ENCODE results near the gene MGAT4A.

MGAT4A gene

DNA sequence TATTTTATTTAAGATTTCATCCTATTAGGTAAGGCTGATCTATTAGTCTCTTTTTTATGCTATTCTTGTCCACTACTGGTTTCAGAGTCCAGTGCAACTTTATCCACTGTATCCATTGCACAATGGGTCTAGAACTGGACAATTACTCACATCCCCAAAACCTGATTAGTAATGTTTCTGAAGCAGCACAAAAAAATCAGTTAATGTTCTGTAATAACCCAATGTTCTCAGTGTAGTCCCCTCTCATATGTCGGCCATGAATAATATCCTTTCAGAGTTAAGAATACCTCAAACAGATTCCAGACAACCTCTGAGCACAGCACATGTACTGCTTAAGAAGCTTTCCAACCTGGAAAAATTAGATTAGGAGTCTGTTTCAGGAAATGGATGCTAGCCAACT lies 29.7 kb downstream of the MGAT4A start:
- no peaks in the 10 kb centered on the region for H3F3A ChIP-seq (ENCODE audit: insufficient read depth, low read length)
- H3K27ac ChIP-seq (ENCODE audit: low read depth, low read length, poor library complexity, severe bottlenecking), result no peak overlapping the region
- no peaks in the 10 kb centered on the region for H4K20me1 ChIP-seq (ENCODE audit: insufficient read depth, low read length)
- H3K4me2 ChIP-seq (ENCODE audit: low read length), result no peak overlapping the region
- no peak overlapping the region for H2AFZ ChIP-seq (ENCODE audit: low read length)
- H3K36me3 ChIP-seq (ENCODE audit: insufficient read depth, low read length), result no peaks in the 10 kb centered on the region
- no peaks in the 10 kb centered on the region for H3K9me3 ChIP-seq (ENCODE audit: low read length)
- H3K27me3 ChIP-seq (ENCODE audit: insufficient read depth, low read length), result no peaks in the 10 kb centered on the region
- H3K9me2 ChIP-seq (ENCODE audit: low read depth, low read length), result no peaks in the 10 kb centered on the region
- no peak overlapping the region for H3K9ac ChIP-seq (ENCODE audit: low read length)
- H3K4me3 ChIP-seq (ENCODE audit: low read depth, low read length, poor library complexity, severe bottlenecking), result no peak overlapping the region
- no peaks in the 10 kb centered on the region for H3K79me2 ChIP-seq (ENCODE audit: insufficient read depth, low read length)
- TF ChIP-seq, protein P1, sequence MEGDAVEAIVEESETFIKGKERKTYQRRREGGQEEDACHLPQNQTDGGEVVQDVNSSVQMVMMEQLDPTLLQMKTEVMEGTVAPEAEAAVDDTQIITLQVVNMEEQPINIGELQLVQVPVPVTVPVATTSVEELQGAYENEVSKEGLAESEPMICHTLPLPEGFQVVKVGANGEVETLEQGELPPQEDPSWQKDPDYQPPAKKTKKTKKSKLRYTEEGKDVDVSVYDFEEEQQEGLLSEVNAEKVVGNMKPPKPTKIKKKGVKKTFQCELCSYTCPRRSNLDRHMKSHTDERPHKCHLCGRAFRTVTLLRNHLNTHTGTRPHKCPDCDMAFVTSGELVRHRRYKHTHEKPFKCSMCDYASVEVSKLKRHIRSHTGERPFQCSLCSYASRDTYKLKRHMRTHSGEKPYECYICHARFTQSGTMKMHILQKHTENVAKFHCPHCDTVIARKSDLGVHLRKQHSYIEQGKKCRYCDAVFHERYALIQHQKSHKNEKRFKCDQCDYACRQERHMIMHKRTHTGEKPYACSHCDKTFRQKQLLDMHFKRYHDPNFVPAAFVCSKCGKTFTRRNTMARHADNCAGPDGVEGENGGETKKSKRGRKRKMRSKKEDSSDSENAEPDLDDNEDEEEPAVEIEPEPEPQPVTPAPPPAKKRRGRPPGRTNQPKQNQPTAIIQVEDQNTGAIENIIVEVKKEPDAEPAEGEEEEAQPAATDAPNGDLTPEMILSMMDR (IDR thresholded peaks at IDR 0.05; ENCODE audit: low read length), result no peak
- no peak for TF ChIP-seq EZH2 (IDR thresholded peaks at IDR 0.05; ENCODE audit: borderline replicate concordance, low read length)
- no peaks in the 10 kb centered on the region for H3K4me1 ChIP-seq (ENCODE audit: insufficient read depth, low read length, severe bottlenecking)

DNA sequence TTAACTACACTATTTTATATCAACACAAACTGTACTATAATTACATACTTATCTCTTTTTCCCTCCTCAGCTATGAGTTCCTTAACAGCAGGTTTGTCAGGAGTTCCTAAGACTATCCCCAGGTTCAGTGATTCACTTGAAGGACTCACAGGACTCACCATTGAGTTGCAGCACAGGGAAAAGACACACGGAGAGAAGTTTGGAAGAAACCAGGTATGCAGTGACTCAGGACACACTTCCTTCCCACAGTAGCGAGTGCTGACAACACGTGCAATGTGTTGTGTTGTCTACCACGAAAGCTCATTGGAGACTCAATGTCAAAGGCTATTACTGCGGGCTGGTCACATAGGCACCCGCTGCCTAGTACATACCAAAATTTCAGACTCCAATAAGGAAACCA lies 32.0 kb downstream of the MGAT4A start:
- H3K9ac ChIP-seq (ENCODE audit: low read length), result no peak overlapping the region
- H3F3A ChIP-seq (ENCODE audit: insufficient read depth, low read length), result no peaks in the 10 kb centered on the region
- H3K79me2 ChIP-seq (ENCODE audit: insufficient read depth, low read length), result no peaks in the 10 kb centered on the region
- no peak overlapping the region for H3K4me2 ChIP-seq (ENCODE audit: low read length)
- H3K27me3 ChIP-seq (ENCODE audit: insufficient read depth, low read length), result no peaks in the 10 kb centered on the region
- no peaks in the 10 kb centered on the region for H3K36me3 ChIP-seq (ENCODE audit: insufficient read depth, low read length)
- H3K27ac ChIP-seq (ENCODE audit: low read depth, low read length, poor library complexity, severe bottlenecking), result no peak overlapping the region
- TF ChIP-seq, protein P1 (IDR thresholded peaks at IDR 0.05; ENCODE audit: low read length), result no peak
- TF ChIP-seq EZH2 (IDR thresholded peaks at IDR 0.05; ENCODE audit: borderline replicate concordance, low read length), result no peak
- no peaks in the 10 kb centered on the region for H3K9me2 ChIP-seq (ENCODE audit: low read depth, low read length)
- H3K9me3 ChIP-seq (ENCODE audit: low read length), result no peaks in the 10 kb centered on the region
- H3K4me3 ChIP-seq (ENCODE audit: low read depth, low read length, poor library complexity, severe bottlenecking), result no peak overlapping the region
- no peaks in the 10 kb centered on the region for H4K20me1 ChIP-seq (ENCODE audit: insufficient read depth, low read length)
- H3K4me1 ChIP-seq (ENCODE audit: insufficient read depth, low read length, severe bottlenecking), result no peaks in the 10 kb centered on the region
- no peak overlapping the region for H2AFZ ChIP-seq (ENCODE audit: low read length)

DNA sequence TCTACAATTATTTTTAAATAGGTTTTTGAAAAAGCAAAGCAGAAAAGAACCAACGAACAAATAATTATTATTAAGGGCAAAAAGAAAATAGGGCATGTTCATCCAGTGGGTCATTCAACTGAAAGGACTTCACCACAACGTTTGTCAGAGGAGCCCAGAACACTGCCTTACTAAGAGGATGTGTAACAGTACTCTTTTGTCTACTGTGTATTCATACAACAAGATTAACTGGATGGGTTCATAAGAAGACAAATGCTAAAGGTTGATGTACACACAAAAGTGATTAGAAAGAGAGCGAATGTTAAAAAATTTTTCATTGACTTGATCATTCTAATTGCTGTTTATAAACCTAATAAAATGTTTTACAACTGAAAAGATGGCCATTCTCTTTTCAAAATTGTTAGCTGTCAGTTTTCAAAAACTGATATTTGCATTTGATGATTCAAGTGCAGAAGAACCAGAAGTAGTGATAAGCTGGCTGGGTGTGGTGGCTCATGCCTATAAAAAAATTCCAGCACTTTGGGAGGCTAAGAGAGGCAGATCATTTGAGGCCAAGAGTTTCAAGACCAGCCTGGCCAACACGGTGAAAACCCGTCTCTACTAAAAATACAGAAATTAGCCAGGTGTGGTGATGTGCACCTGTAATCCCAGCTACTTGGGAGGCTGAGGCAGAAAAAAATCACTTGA lies 33.1 kb downstream of the MGAT4A start:
- Histone ChIP-seq H3K9me2 (ENCODE audit: low read depth, low read length) (no peaks in the 10 kb centered on the region), H3K4me2 (ENCODE audit: low read length) (no peak overlapping the region), H3K4me3 (ENCODE audit: low read depth, low read length, poor library complexity, severe bottlenecking) (no peak overlapping the region), H3K9ac (ENCODE audit: low read length) (no peak overlapping the region), H3K9me3 (ENCODE audit: low read length) (no peaks in the 10 kb centered on the region), H3K27me3 (ENCODE audit: insufficient read depth, low read length) (no peaks in the 10 kb centered on the region), H3F3A (ENCODE audit: insufficient read depth, low read length) (no peaks in the 10 kb centered on the region), H3K4me1 (ENCODE audit: insufficient read depth, low read length, severe bottlenecking) (no peaks in the 10 kb centered on the region), H2AFZ (ENCODE audit: low read length) (no peak overlapping the region), H3K27ac (ENCODE audit: low read depth, low read length, poor library complexity, severe bottlenecking) (no peak overlapping the region), H3K36me3 (ENCODE audit: insufficient read depth, low read length) (no peaks in the 10 kb centered on the region), H3K79me2 (ENCODE audit: insufficient read depth, low read length) (no peaks in the 10 kb centered on the region), H4K20me1 (ENCODE audit: insufficient read depth, low read length) (no peaks in the 10 kb centered on the region)
- TF ChIP-seq, protein P1 (IDR thresholded peaks at IDR 0.05; ENCODE audit: low read length), result no peak
- TF ChIP-seq EZH2 (IDR thresholded peaks at IDR 0.05; ENCODE audit: borderline replicate concordance, low read length), result no peak
